ENCODE data around the gene DPYD. TPM values are rescaled to one million over a fixed set of nuclear protein-coding genes. Genes with fewer than 3 reads are reported as not detected.

DPYD gene
- total and polyA plus RNA-seq, 10 of the 15 experiments (the other 5 are each of a cell fraction or from before 2014, with no cell fraction given) = 5.7 to 23.8 (median 10.2) TPM

DNA sequence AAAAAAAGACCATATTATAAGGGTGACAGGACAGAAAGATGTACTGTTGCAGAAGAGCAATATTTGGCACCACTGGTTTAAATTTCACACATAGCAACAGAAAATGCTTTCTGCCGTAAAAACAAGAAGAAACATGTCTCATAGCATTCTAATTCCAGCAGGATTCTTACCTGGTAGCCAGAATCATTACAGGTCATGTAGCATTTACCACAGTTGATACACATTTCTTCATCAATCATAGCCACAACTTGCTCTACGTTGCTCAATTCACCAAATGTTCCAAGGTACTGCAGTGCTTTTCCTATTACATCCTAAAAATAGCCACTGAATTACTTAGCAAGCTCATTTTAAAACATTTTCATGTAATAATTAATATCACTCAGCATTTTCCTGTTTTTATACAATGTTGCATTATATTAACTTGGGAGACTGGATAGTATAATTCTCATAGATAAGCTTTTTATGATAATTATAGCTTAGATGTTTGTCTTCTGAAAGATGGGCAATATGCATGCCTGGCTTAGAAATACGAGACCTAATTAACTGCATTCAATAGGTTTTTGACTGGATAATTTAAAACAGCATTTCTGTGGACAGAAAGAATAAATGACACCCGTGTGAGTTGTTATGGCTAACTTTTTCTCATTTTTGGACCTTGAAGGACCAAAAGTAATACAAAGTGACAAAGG lies 838.5 kb downstream of the DPYD start:
- Histone ChIP-seq H2AFZ (ENCODE audit: control insufficient read depth, low read depth, low read length) (no peak overlapping the region), H3K9ac (ENCODE audit: control insufficient read depth, insufficient read depth, low read length) (no peak overlapping the region), H3K4me3 (no peak overlapping the region), H3K27ac (ENCODE audit: control insufficient read depth, insufficient read depth) (no peak overlapping the region), H3K9me3 (replicated peaks; ENCODE audit: control insufficient read depth, insufficient read depth, low read length) (no peaks in the 10 kb centered on the region), H3K27me3 (replicated peaks in 1 of 2; ENCODE audit: control insufficient read depth in 2 of 2, insufficient read depth in 2 of 2, low read length in 1 of 2) (no peaks in the 10 kb centered on the region), H3K4me1 (ENCODE audit: control insufficient read depth, insufficient read depth, low read length) (no peaks in the 10 kb centered on the region), H3K79me2 (ENCODE audit: control insufficient read depth, insufficient read depth, low read length) (no peaks in the 10 kb centered on the region), H4K20me1 (ENCODE audit: control insufficient read depth, insufficient read depth) (no peaks in the 10 kb centered on the region), H3K4me2 (ENCODE audit: control insufficient read depth, insufficient read depth) (no peak overlapping the region), H3K36me3 (ENCODE audit: control insufficient read depth in 2 of 2, insufficient read depth in 2 of 2, low read length in 1 of 2) (no peaks in the 10 kb centered on the region)
- in situ Hi-C loops (cut with MboI) = no loop called here
- DNase-seq (ENCODE audit: low read depth, low spot score) (no peak), FAIRE-seq (no peak), ATAC-seq (no peak)
- intact Hi-C loops (cut with micrococcal nuclease; ENCODE audit: unreplicated experiment) = no loop called here
- ChIA-PET RAD21 (ENCODE audit: unreplicated experiment) (no interaction called here), CTCF (no interaction called here), POLR2A (no interaction called here), SMC1A (ENCODE audit: uncharacterized antibody, unreplicated experiment) (no interaction called here)
- BruUV-seq (replicated peaks) = no TSS peak
- 2% methylated on average over 4 of the region's 4 CpGs for WGBS (ENCODE audit: insufficient coverage, insufficient replicate concordance, low lambda C conversion rate, missing lambda C conversion rate)
- no peak for TF ChIP-seq RAD51 (IDR thresholded peaks at IDR 0.05)
- no peak for TF ChIP-seq NR2C1 (IDR thresholded peaks at IDR 0.05)
- TF ChIP-seq, protein P1, sequence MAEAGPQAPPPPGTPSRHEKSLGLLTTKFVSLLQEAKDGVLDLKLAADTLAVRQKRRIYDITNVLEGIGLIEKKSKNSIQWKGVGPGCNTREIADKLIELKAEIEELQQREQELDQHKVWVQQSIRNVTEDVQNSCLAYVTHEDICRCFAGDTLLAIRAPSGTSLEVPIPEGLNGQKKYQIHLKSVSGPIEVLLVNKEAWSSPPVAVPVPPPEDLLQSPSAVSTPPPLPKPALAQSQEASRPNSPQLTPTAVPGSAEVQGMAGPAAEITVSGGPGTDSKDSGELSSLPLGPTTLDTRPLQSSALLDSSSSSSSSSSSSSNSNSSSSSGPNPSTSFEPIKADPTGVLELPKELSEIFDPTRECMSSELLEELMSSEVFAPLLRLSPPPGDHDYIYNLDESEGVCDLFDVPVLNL (IDR thresholded peaks at IDR 0.05; ENCODE audit: low read depth, low read length) = no peak
- no peak for TF ChIP-seq GATAD2B (conservative IDR thresholded peaks at IDR 0.05; ENCODE audit: low read depth)
- TF ChIP-seq, protein P2, sequence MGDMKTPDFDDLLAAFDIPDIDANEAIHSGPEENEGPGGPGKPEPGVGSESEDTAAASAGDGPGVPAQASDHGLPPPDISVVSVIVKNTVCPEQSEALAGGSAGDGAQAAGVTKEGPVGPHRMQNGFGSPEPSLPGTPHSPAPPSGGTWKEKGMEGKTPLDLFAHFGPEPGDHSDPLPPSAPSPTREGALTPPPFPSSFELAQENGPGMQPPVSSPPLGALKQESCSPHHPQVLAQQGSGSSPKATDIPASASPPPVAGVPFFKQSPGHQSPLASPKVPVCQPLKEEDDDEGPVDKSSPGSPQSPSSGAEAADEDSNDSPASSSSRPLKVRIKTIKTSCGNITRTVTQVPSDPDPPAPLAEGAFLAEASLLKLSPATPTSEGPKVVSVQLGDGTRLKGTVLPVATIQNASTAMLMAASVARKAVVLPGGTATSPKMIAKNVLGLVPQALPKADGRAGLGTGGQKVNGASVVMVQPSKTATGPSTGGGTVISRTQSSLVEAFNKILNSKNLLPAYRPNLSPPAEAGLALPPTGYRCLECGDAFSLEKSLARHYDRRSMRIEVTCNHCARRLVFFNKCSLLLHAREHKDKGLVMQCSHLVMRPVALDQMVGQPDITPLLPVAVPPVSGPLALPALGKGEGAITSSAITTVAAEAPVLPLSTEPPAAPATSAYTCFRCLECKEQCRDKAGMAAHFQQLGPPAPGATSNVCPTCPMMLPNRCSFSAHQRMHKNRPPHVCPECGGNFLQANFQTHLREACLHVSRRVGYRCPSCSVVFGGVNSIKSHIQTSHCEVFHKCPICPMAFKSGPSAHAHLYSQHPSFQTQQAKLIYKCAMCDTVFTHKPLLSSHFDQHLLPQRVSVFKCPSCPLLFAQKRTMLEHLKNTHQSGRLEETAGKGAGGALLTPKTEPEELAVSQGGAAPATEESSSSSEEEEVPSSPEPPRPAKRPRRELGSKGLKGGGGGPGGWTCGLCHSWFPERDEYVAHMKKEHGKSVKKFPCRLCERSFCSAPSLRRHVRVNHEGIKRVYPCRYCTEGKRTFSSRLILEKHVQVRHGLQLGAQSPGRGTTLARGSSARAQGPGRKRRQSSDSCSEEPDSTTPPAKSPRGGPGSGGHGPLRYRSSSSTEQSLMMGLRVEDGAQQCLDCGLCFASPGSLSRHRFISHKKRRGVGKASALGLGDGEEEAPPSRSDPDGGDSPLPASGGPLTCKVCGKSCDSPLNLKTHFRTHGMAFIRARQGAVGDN (IDR thresholded peaks at IDR 0.05) = no peak
- TF ChIP-seq BHLHE40 (IDR thresholded peaks at IDR 0.05; ENCODE audit: borderline replicate concordance in 1 of 2, low read depth in 2 of 2, low read length in 1 of 2) = no peak
- no peak for TF ChIP-seq TCF7 (IDR thresholded peaks at IDR 0.05; ENCODE audit: borderline replicate concordance)
- TF ChIP-seq, protein P3, sequence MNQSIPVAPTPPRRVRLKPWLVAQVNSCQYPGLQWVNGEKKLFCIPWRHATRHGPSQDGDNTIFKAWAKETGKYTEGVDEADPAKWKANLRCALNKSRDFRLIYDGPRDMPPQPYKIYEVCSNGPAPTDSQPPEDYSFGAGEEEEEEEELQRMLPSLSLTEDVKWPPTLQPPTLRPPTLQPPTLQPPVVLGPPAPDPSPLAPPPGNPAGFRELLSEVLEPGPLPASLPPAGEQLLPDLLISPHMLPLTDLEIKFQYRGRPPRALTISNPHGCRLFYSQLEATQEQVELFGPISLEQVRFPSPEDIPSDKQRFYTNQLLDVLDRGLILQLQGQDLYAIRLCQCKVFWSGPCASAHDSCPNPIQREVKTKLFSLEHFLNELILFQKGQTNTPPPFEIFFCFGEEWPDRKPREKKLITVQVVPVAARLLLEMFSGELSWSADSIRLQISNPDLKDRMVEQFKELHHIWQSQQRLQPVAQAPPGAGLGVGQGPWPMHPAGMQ (IDR thresholded peaks at IDR 0.05; ENCODE audit: borderline replicate concordance) = no peak
- no peak for TF ChIP-seq JUNB (IDR thresholded peaks at IDR 0.05)
- no peak for TF ChIP-seq ZNF384 (IDR thresholded peaks at IDR 0.05; ENCODE audit: borderline replicate concordance, low read depth, low read length)
- TF ChIP-seq SIX5 (IDR thresholded peaks at IDR 0.05; ENCODE audit: low read depth, low read length, severe bottlenecking) = no peak
- TF ChIP-seq, protein P4, sequence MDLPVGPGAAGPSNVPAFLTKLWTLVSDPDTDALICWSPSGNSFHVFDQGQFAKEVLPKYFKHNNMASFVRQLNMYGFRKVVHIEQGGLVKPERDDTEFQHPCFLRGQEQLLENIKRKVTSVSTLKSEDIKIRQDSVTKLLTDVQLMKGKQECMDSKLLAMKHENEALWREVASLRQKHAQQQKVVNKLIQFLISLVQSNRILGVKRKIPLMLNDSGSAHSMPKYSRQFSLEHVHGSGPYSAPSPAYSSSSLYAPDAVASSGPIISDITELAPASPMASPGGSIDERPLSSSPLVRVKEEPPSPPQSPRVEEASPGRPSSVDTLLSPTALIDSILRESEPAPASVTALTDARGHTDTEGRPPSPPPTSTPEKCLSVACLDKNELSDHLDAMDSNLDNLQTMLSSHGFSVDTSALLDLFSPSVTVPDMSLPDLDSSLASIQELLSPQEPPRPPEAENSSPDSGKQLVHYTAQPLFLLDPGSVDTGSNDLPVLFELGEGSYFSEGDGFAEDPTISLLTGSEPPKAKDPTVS (IDR thresholded peaks at IDR 0.05; ENCODE audit: low read depth, low read length) = no peak
- no peak for TF ChIP-seq TBL1XR1 (IDR thresholded peaks at IDR 0.05; ENCODE audit: low read depth, low read length)
- TF ChIP-seq CHD1 (IDR thresholded peaks at IDR 0.05; ENCODE audit: low read depth, low read length) = no peak

All from GM12878 (cell line).